HCEC 1CT (cell line): ENCODE measurements around the gene MGA.

Source experiments
- DNase-seq: peaks from one replicate; pipeline ENCODE4 v3.0.0-alpha.2; 2017

Gene MGA

GRCh38 chr15:41660235-41661077, at the start of gene MGA:
TSS of gene MGA (plus strand) at chr15:41660405.
- DNase-seq: peak; percentile 90

GRCh38 chr15:41620536-41621199, 39.5 kb upstream of the MGA start:
- no peak for DNase-seq

DNA sequence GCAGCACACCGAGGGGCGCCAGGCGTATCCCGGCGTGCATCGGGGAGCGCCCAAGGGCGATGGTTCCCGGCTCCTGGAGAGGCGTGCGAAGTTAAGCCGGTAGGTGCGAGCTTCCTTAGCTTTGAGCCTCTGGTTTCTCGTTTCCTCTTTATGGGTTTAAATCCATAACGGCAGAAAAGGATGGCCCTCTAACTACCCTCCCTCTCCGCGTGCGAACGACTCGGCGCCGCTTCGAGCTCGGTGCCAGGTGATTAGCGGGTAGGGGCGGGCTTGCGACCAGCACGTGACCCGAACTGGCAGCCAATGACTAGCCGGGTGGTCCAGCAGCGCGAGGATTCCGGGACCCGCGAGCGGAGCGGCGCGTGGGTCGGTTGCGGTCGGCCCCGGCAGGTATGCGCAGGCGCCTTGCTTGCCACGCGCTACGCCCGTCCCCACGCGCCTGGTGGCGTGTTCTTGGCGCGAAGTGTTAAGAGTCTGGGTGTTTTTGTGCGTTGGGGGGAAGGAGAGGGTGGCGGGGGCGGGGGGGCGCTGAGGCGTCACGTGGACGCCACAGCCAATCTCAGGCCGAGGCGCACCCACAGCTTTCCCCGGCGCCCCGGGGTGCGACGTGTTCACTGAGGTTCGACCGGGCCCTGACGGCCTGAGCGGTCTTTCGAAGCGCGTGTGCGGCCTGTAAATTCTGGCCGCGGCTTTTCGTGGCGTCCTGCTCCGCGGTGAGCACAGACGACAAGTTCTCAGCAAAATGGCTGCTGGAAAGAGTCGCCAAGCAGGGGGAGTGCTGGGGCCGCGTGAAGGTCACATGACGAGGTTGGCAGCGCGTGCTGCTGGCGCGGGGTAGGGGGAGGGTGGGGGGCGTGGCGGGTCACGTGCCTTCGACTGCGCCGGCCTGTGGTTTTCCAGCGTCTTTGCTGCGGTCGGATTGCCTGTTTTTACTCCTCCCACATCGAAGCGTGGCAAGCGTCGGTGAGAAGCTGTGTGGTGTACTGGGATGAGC, 38.7 kb upstream of the MGA start:
- peak; percentile 53 for DNase-seq

DNA sequence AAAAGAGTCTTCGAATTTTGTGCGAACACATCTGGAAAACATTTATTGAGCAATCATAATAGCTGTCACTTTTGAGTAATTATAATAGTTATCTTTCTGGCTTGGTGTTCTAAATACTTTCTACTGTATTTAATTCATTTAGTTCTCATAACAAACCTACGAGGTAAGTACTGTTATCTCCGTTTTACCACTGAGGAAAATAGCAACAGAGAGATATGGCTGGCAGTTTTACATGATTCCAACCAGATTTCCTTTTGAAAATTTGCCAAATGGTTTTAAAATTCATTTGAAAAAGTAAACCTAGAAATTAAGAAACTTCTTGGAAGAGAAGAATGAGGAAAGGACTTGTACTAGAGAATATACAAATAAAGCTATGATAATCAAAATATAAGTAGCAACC, 37.3 kb upstream of the MGA start:
- no peak for DNase-seq

- DNase-seq: no peak
Measured at GRCh38 chr15:41627203-41627602, 33.0 kb upstream of the MGA start.

GRCh38 chr15:41629463-41629862, 30.7 kb upstream of the MGA start:
- no peak for DNase-seq

DNA sequence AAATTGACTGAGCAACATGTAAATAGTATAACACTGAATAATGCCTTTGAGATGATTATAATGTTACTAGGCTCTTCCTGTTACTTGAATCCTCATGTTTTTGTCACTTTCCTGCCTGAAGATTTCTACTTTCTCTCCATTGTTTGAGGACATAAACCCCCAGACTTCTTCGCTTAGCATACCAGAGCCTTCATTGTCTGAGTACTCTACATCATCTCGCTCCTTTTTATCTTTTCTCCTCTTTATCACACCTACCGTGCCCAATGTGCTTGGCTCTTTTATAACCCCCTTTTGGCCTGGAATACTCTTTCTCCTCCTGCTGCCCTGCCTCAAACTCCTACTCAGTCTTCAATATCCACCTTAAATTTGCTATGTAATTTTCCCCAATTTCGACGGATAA, 30.3 kb upstream of the MGA start:
- no peak for DNase-seq

- no peak for DNase-seq
Measured at GRCh38 chr15:41630616-41631217, 29.5 kb upstream of the MGA start.

GRCh38 chr15:41631880-41632470, 28.2 kb upstream of the MGA start:
- no peak for DNase-seq

- no peak for DNase-seq
Measured at GRCh38 chr15:41633609-41634008, 26.6 kb upstream of the MGA start.

DNA sequence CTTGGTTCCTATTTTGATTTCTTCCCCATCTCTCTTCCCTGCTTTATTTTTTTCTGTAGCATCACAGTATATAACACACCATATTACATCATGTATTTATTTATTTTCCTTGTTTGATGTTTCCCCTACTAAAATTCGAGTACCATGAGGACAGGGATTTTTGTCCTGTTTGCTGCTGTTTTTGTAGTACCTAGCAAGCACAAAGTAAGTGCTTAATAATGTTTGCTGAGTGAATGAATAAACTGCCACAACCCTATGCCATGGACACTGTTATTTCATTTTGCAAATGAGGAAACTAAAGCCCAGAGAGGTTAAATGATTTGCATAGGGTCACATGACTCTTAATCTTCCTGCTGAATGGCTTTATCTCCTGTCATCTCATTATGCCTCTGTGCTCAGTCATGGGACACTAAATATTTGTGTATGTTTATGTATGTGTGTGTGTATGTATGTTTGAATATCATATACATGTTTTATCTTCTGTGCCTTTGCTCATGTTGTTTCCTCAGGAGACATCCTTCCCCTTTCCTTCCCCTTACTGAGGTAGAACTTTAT, 26.1 kb upstream of the MGA start:
- DNase-seq: no peak

DNA sequence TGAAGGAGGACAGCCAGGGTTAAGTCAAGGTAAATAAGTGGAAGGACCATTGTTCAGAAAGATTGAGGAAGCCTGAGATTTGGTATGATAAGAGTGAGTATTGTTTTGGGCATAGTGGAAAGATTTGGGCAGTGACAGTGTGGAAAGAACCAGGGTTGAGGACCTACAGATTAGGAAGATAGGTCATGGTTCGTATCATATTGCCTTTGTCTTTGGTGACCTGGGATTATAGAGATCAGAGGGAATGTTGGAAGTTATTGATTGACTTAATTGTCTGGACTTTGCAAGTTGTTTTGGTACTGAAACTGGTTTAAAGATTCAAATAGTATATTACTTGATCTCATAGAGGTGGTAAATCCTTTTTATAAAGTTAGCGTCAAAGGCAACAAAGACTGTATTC, 23.1 kb upstream of the MGA start:
- no peak for DNase-seq

GRCh38 chr15:41640985-41641384, 19.2 kb upstream of the MGA start:
- DNase-seq: no peak

DNA sequence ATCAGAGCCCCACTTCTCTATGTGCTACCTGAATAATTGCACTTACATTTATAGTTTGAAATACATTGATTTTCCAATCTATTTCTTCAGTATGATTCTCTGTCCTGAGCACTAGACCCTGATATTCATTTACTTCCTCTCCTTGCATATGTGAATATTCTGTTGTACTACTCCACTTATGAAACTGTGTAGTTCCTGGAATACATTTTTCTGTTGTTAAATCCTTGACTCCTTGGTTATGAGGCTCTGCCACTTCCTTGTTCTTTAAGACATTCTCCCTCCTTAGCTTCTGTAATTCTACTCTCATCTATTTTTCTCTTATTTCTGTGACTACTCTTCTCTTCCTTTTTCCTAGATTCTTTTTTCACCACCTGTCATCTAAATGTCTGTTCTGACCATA, 12.9 kb upstream of the MGA start:
- DNase-seq: no peak

DNA sequence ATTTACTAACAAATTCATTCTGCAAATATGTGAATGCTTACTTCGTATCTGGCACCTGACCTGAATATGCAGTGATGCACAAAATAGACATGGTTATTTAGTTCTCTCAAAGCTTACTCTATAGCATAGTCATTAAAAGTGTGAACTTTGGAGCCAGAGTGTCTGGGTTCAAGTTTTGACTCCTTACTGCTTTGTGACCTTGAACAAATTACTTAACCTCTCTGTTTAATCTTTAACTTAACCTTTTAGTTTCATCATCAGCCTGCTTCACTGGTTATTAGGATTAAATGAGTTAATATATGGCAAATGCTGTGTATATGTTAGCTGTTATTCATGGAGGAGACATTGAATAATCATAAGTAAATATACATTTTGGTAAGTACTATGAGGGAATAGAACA, 12.1 kb upstream of the MGA start:
- DNase-seq: no peak

- peak; percentile 75 for DNase-seq
Measured at GRCh38 chr15:41648770-41649169, 11.4 kb upstream of the MGA start.

- DNase-seq: no peak
Measured at GRCh38 chr15:41650806-41651205, 9.4 kb upstream of the MGA start.

DNA sequence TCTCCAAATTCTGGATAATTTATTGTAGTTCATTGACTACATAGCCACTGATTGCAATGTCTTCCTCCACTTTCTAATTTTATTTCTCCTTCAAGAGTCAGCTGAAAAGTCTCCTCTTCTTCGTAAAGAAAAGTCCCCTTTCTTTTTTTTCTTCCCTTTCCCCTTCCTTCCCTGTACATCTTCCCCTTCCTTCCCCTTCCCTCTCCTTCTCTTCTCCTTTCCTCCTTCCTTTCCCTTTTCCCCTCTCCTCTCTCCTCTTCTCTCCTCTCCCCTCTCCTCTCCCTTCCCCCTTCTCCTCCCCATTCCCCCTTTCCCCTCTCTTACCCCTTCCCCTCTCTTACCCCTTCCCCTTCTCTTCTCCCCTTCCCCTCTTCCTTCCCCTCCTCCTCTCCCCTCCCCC, 8.8 kb upstream of the MGA start:
- DNase-seq: no peak

DNA sequence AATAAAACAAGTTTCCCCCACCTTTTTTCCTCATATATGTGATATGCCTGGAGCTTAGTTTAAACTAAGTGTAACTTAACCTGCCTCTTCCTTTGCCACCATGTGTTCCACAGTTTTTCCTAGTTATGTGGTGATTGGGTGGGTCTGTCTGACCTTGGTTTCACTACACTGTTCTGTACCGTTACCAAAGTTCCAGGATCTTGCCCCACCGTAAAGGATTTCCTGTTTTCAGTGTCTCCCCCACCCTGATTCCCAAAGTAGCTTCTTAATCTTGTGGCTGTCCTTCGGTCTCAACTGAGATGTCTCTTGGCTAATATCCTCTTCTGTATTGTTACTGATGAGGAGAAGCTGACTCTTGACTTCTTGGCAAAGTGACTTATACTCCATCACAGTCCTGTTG, 6.4 kb upstream of the MGA start:
- no peak for DNase-seq

DNA sequence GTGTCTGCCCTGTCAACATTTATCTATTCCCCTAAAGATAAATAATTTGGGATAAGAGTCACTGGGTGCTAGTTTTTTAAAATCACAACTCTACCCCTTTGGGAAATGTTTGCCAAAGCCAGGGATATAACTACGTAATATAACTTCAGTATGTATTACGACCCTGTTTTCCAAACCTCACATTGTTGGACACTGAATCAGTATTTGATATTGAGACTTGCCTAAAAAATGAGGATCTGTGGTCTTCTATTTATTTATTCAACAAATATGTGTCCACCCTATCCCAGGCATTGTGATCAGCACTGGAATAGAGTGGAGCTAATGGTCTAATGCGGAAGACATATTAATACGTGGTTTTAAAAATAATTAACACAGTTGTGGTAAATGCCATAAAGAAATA, 4.5 kb upstream of the MGA start:
- DNase-seq: peak; percentile 77

DNA sequence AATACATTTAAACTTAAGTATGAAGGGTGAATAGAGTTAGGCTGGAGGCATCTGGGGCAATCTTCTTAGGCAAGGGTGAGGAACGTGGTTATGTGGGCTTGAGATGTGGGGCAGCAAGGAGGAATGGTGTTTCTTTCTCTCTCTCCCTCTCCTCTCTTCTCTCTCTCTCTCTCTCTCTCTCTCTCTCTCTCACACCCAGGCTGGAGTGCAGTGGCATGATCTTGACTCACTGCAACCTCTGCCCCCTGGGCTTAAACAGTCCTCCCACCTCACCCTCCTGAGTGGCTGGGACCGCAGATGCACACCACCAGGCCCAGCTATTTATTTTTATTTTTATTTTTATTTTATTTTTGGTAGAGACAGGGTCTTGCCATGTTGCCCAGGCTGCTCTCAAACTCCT, 4.0 kb upstream of the MGA start:
- DNase-seq: peak; percentile 64

DNA sequence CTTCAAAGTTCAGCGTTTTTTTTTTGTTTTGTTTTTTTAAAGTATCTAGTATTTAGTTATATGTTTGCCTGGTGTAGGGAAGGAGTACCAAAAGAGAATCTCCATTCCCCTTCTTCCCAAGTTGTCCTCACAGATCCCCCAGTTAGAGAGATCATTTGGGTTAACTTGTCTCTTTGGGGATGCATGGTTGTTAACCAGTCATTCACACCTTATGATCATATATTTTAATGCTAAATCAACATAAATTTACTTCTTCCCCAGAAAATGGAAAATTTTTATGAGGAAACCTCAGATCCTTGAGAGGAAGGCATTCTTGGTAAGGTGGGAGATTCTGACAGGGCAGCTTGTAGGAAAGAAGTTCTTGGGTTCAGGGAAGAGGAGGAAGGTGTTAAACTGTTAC, 1.5 kb upstream of the MGA start:
- no peak for DNase-seq
